ENCODE measurements around the gene SLC35A3. TPM values are rescaled to one million over a fixed set of nuclear protein-coding genes. Genes with fewer than 3 reads are reported as not detected.

The SLC35A3 gene
- total and polyA plus RNA-seq, 4 donors = 10.8 to 53.8 (median 29.6) TPM

- Histone ChIP-seq H3K27ac (ENCODE audit: low read depth in 1 of 2, low read length in 1 of 2) (no peak overlapping the region), H3K4me1 (ENCODE audit: control insufficient read depth in 5 of 5, insufficient read depth in 5 of 5, low read length in 5 of 5) (peaks cover 0 to 5% (median 0%) of the 10 kb centered on the region in 5 donors), H3K4me3 (no peak overlapping the region), H3K9me3 (ENCODE audit: control insufficient read depth in 4 of 4, insufficient read depth in 3 of 4, low read length in 3 of 4) (peaks cover 0 to 3% (median 0%) of the 10 kb centered on the region in 4 donors), H3K27me3 (ENCODE audit: control insufficient read depth in 3 of 3, insufficient read depth in 3 of 3, low read length in 2 of 3) (no peaks in the 10 kb centered on the region), H3K9ac (ENCODE audit: insufficient read depth in 1 of 2, low read length in 2 of 2) (no peak overlapping the region), H3K36me3 (ENCODE audit: control insufficient read depth in 4 of 4, insufficient read depth in 4 of 4, low read length in 4 of 4) (peaks cover 0 to 9% (median 0%) of the 10 kb centered on the region in 4 donors)
- no peak for ATAC-seq (ENCODE audit: insufficient read depth, low FRiP score)
- no peak for DNase-seq
- no peak for TF ChIP-seq CTCF (IDR thresholded peaks at IDR 0.05; ENCODE audit: control extremely low read depth, extremely low read depth)
Measured at GRCh38 chr1:99980928-99981327, 11.1 kb downstream of the SLC35A3 start.

DNA sequence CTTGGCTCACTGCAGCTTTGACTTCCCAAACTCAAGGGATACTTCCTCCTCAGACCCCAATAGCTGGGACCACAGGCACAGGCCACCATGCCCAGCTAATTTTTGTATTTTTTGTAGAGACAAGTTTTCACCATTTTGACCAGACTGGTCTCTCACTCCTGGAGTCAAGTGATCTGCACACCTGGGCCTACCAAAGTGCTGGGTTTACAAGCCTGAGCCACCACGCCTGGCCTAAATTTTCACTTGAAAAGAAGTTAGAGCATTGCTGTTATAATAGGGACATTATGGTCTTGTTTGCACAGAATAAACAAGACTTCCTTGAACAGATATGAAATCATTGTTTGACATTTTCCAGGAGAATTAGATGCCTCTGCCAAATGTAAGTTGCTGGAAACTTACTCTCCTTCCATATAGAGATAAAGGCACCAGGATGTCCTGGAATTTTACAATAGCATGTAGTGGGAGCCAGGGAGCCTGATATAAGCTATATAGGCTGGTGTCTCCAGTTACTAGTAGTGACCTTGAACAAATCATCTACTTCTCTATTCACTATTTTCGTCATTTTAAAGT, 16.9 kb downstream of the SLC35A3 start:
- Histone ChIP-seq H3K27ac (ENCODE audit: low read depth in 1 of 2, low read length in 1 of 2) (peak overlapping the region in 1 of 2 donors; percentile 7), H3K36me3 (ENCODE audit: control insufficient read depth in 4 of 4, insufficient read depth in 4 of 4, low read length in 4 of 4) (peaks cover 0 to 4% (median 2%) of the 10 kb centered on the region in 4 donors), H3K4me1 (ENCODE audit: control insufficient read depth in 5 of 5, insufficient read depth in 5 of 5, low read length in 5 of 5) (peaks cover 0 to 3% (median 0%) of the 10 kb centered on the region in 5 donors), H3K4me3 (no peak overlapping the region), H3K9me3 (ENCODE audit: control insufficient read depth in 4 of 4, insufficient read depth in 3 of 4, low read length in 3 of 4) (peaks cover 0 to 3% (median 0%) of the 10 kb centered on the region in 4 donors), H3K9ac (ENCODE audit: insufficient read depth in 1 of 2, low read length in 2 of 2) (no peak overlapping the region), H3K27me3 (ENCODE audit: control insufficient read depth in 3 of 3, insufficient read depth in 3 of 3, low read length in 2 of 3) (no peaks in the 10 kb centered on the region)
- no peak for TF ChIP-seq CTCF (IDR thresholded peaks at IDR 0.05; ENCODE audit: control extremely low read depth, extremely low read depth)
- 74 to 83% methylated on average over 2 of the region's 2 CpGs for WGBS, 2 donors
- ATAC-seq (ENCODE audit: insufficient read depth, low FRiP score) = no peak
- no peak for DNase-seq

DNA sequence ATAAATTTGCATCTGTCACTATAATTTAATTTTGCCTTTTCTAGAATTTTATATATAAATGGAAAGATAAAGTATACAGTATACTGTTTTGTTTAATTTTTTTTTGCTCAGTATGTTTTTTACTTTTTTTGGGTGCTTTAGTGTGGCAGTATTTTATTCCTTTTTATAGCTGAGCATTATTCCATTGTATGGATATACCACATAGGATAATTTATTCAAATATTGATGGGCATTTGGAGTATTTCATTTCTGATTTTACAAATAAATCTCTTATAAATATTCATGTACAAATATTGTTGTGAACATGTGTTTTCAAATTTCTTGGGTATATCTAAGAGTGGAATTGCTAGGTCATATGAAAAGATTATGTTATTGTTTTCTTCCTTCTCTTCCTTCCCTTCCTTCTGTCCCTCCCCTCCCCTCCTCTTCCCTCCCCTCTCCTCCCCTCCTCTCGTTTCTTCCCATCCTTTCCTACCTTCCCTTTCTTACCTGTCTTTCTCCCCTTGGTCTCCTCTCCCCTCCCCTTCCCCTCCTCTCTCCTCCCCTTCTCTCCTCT, 18.5 kb downstream of the SLC35A3 start:
- Histone ChIP-seq H3K9me3 (ENCODE audit: control insufficient read depth in 4 of 4, insufficient read depth in 3 of 4, low read length in 3 of 4) (peaks cover 0 to 7% (median 0%) of the 10 kb centered on the region in 4 donors), H3K4me1 (ENCODE audit: control insufficient read depth in 5 of 5, insufficient read depth in 5 of 5, low read length in 5 of 5) (peaks cover 0 to 3% (median 0%) of the 10 kb centered on the region in 5 donors), H3K36me3 (ENCODE audit: control insufficient read depth in 4 of 4, insufficient read depth in 4 of 4, low read length in 4 of 4) (peaks cover 0 to 4% (median 4%) of the 10 kb centered on the region in 4 donors), H3K27ac (ENCODE audit: low read depth in 1 of 2, low read length in 1 of 2) (no peak overlapping the region), H3K4me3 (no peak overlapping the region), H3K9ac (ENCODE audit: insufficient read depth in 1 of 2, low read length in 2 of 2) (no peak overlapping the region), H3K27me3 (ENCODE audit: control insufficient read depth in 3 of 3, insufficient read depth in 3 of 3, low read length in 2 of 3) (no peaks in the 10 kb centered on the region)
- 90 to 92% methylated on average over 1 of the region's 1 CpG for WGBS, 2 donors
- ATAC-seq (ENCODE audit: insufficient read depth, low FRiP score) (no peak), DNase-seq (no peak)
- TF ChIP-seq CTCF (IDR thresholded peaks at IDR 0.05; ENCODE audit: control extremely low read depth, extremely low read depth) = no peak

Measured in lung (tissue), 12 donors.